IMR-90 (cell line): ENCODE results near the gene TSPAN33. TPM values are rescaled to one million over a fixed set of nuclear protein-coding genes. Genes with fewer than 3 reads are reported as not detected.

ENCODE experiments used
- ATAC-seq: fragments of 200-7000 bp; cut with Tn5 transposase; 2 replicates; pipeline ENCODE4 v1.9.1; 2020; ENCODE audit warnings: low read depth, mild to moderate bottlenecking, moderate library complexity
- BruUV-seq: library from RNA; stranded (reverse); fragments of 400-500 nt; replicated peaks from 2 replicates; lab custom pipeline; 2021; lab: Mats Ljungman, UMichigan
- CTCF ChIA-PET: fragments of 300-600 bp; formaldehyde crosslinking; extraction: SDS; loops from one replicate; lab custom pipeline; 2021; ENCODE audit warnings: antibody characterized with exemption; lab: Yijun Ruan, JAX
- POLR2A ChIA-PET: fragments of 300-600 bp; sonication (Branson Sonifier 250); formaldehyde crosslinking; loops from one replicate; lab custom pipeline; 2022; ENCODE audit warnings: antibody characterized with exemption; ENCODE audit not compliant: unreplicated experiment; lab: Charles Lee
- DNase-seq: peaks from one replicate; pipeline ENCODE4 v3.0.0; 2013
- H2AFZ ChIP-seq: replicated peaks from 2 replicates; pipeline ENCODE3; 2013; ENCODE audit warnings: low read length, mild to moderate bottlenecking; ENCODE audit not compliant: poor library complexity
- H2AK5ac ChIP-seq: 2 replicates; pipeline ENCODE4 v1.6.1; 2013; ENCODE audit warnings: low read depth, low read length, inconsistent platforms
- H2AK9ac ChIP-seq: replicated peaks from 2 replicates; pipeline ENCODE3; 2013; ENCODE audit warnings: mild to moderate bottlenecking, low read depth, low read length, moderate library complexity; ENCODE audit not compliant: poor library complexity
- H2BK120ac ChIP-seq: 2 replicates; pipeline ENCODE4 v1.6.1; 2013; ENCODE audit warnings: low read depth, low read length, inconsistent platforms
- H2BK15ac ChIP-seq: 3 replicates; pipeline ENCODE4 v1.6.1; 2013; ENCODE audit warnings: low read depth, low read length, inconsistent platforms
- H2BK20ac ChIP-seq: 2 replicates; pipeline ENCODE4 v1.6.1; 2013; ENCODE audit warnings: low read depth, mild to moderate bottlenecking, inconsistent platforms, low read length, moderate library complexity
- H2BK5ac ChIP-seq: 2 replicates; pipeline ENCODE4 v1.6.1; 2013; ENCODE audit warnings: mild to moderate bottlenecking, low read depth, low read length, inconsistent platforms; ENCODE audit not compliant: poor library complexity, severe bottlenecking
- H3K14ac ChIP-seq: replicated peaks from 2 replicates; pipeline ENCODE4 v1.6.1; 2013; ENCODE audit warnings: low read depth, low read length, inconsistent platforms
- H3K18ac ChIP-seq: 2 replicates; pipeline ENCODE4 v1.6.1; 2013; ENCODE audit warnings: low read depth, low read length, control low read depth
- H3K23ac ChIP-seq: 2 replicates; pipeline ENCODE4 v1.6.1; 2013; ENCODE audit warnings: low read depth, low read length, inconsistent platforms
- H3K27ac ChIP-seq: 2 replicates; pipeline ENCODE4 v1.5.1; 2013; ENCODE audit warnings: mild to moderate bottlenecking, control low read depth, low read length; ENCODE audit not compliant: insufficient read depth
- H3K27me3 ChIP-seq: 2 replicates; pipeline ENCODE4 v1.6.1; 2013; ENCODE audit warnings: low read length; ENCODE audit not compliant: control insufficient read depth, insufficient read depth
- H3K36me3 ChIP-seq: 2 replicates; pipeline ENCODE4 v1.6.1; 2013; ENCODE audit warnings: low read length, mixed read lengths; ENCODE audit not compliant: control insufficient read depth, insufficient read depth
- H3K4ac ChIP-seq: 2 replicates; pipeline ENCODE4 v1.6.1; 2013; ENCODE audit warnings: low read depth, low read length, inconsistent platforms
- H3K4me1 ChIP-seq: 2 replicates; pipeline ENCODE4 v1.6.1; 2013; ENCODE audit warnings: low read length, mixed read lengths; ENCODE audit not compliant: control insufficient read depth, insufficient read depth
- H3K4me2 ChIP-seq: 2 replicates; pipeline ENCODE4 v1.6.1; 2013; ENCODE audit warnings: low read depth, mild to moderate bottlenecking, control low read depth, low read length, moderate library complexity
- H3K4me3 ChIP-seq: 2 replicates; pipeline ENCODE4 v1.5.1; 2013; ENCODE audit warnings: low read depth, mild to moderate bottlenecking, control low read depth, low read length, moderate library complexity; ENCODE audit not compliant: insufficient read depth
- H3K56ac ChIP-seq: 2 replicates; pipeline ENCODE4 v1.6.1; 2013; ENCODE audit warnings: low read length, inconsistent platforms; ENCODE audit not compliant: insufficient read depth; ENCODE audit errors: extremely low read depth
- H3K79me1 ChIP-seq, 2 experiments: 2 replicates each; pipeline ENCODE4 v1.6.1; 2013; ENCODE audit warnings: low read length in 2 of 2, inconsistent platforms in 1 of 2, low read depth in 1 of 2
- H3K9ac ChIP-seq: 2 replicates; pipeline ENCODE4 v1.6.1; 2013; ENCODE audit warnings: low read depth, low read length, control low read depth
- H3K9me1 ChIP-seq: 2 replicates; pipeline ENCODE4 v1.6.1; 2013; ENCODE audit warnings: low read length, inconsistent platforms; ENCODE audit not compliant: insufficient read depth
- H3K9me3 ChIP-seq: 2 replicates; pipeline ENCODE4 v1.6.1; 2013; ENCODE audit warnings: low read length; ENCODE audit not compliant: control insufficient read depth, insufficient read depth
- H4K20me1 ChIP-seq: 2 replicates; pipeline ENCODE4 v1.6.1; 2013; ENCODE audit warnings: low read length, inconsistent platforms; ENCODE audit not compliant: insufficient read depth
- H4K5ac ChIP-seq: 2 replicates; pipeline ENCODE4 v1.6.1; 2013; ENCODE audit warnings: mild to moderate bottlenecking, low read depth, low read length, control low read depth
- H4K8ac ChIP-seq, 2 experiments: 2 replicates each; pipeline ENCODE4 v1.6.1; 2013; ENCODE audit warnings: low read depth in 2 of 2, low read length in 2 of 2, control low read depth in 1 of 2, inconsistent platforms in 1 of 2
- H4K91ac ChIP-seq: 2 replicates; pipeline ENCODE4 v1.6.1; 2013; ENCODE audit warnings: low read depth, low read length, inconsistent platforms; ENCODE audit not compliant: insufficient read depth
- BHLHE40 ChIP-seq: fragments of 150-350 bp; IDR thresholded peaks from 2 replicates; pipeline ENCODE4 v1.6.1; 2016; ENCODE audit warnings: mild to moderate bottlenecking, low read depth, low read length
- CEBPB ChIP-seq: IDR thresholded peaks from 2 replicates; pipeline ENCODE4 v1.6.1; 2012; ENCODE audit warnings: low read depth, low read length, improper control_type of control experiment
- CHD1 ChIP-seq: IDR thresholded peaks from 2 replicates; pipeline ENCODE4 v1.6.1; 2012; ENCODE audit warnings: low read depth, low read length, improper control_type of control experiment
- CTCF ChIP-seq: conservative IDR thresholded peaks from 2 replicates; pipeline ENCODE4 v1.5.1; 2012; ENCODE audit warnings: mild to moderate bottlenecking, low read depth, low read length, improper control_type of control experiment
- ELK1 ChIP-seq: fragments of 150-350 bp; IDR thresholded peaks from 2 replicates; pipeline ENCODE4 v1.6.1; 2016; ENCODE audit warnings: low read depth, mild to moderate bottlenecking, low read length, moderate library complexity, borderline replicate concordance
- FOS ChIP-seq: fragments of 150-350 bp; IDR thresholded peaks from 2 replicates; pipeline ENCODE4 v1.6.1; 2016; ENCODE audit warnings: low read depth, low read length
- MAFK ChIP-seq: IDR thresholded peaks from 2 replicates; pipeline ENCODE4 v1.6.1; 2012; ENCODE audit warnings: low read depth, low read length, improper control_type of control experiment
- MAZ ChIP-seq: IDR thresholded peaks from 2 replicates; pipeline ENCODE4 v1.6.1; 2012; ENCODE audit warnings: low read depth, mild to moderate bottlenecking, low read length, improper control_type of control experiment, moderate library complexity, borderline replicate concordance
- MXI1 ChIP-seq: IDR thresholded peaks from 2 replicates; pipeline ENCODE4 v1.6.1; 2012; ENCODE audit warnings: low read depth, mild to moderate bottlenecking, low read length, moderate library complexity, borderline replicate concordance
- NFE2L2 ChIP-seq: fragments of 150-350 bp; IDR thresholded peaks from 2 replicates; pipeline ENCODE4 v1.6.1; 2016; ENCODE audit warnings: low read depth, mild to moderate bottlenecking, low read length
- POLR2A ChIP-seq: IDR thresholded peaks from 2 replicates; pipeline ENCODE4 v1.6.1; 2012; ENCODE audit warnings: mild to moderate bottlenecking, low read depth, low read length
- RAD21 ChIP-seq: IDR thresholded peaks from 2 replicates; pipeline ENCODE4 v1.6.1; 2012; ENCODE audit warnings: low read length, improper control_type of control experiment
- RCOR1 ChIP-seq: IDR thresholded peaks from 2 replicates; pipeline ENCODE4 v1.6.1; 2012; ENCODE audit warnings: mild to moderate bottlenecking, low read length, improper control_type of control experiment; ENCODE audit not compliant: insufficient replicate concordance
- SMC3 ChIP-seq: fragments of 150-350 bp; IDR thresholded peaks from 2 replicates; pipeline ENCODE4 v1.6.1; 2016; ENCODE audit warnings: low read depth, mild to moderate bottlenecking, antibody characterized with exemption, low read length, moderate library complexity
- USF2 ChIP-seq: fragments of 150-350 bp; IDR thresholded peaks from 2 replicates; pipeline ENCODE4 v1.6.1; 2017; ENCODE audit warnings: mild to moderate bottlenecking, antibody characterized with exemption, low read length, low read depth
- WGBS, 2 experiments: methylation state at CpG; one replicate each; pipeline versions ENCODE4 v1.1.5 to v1.1.7; 2013; ENCODE audit warnings: missing lambda C conversion rate in 2 of 2; ENCODE audit not compliant: insufficient read length in 1 of 2; ENCODE audit errors: extremely low coverage in 2 of 2; 5-methylcytosine and 5-hydroxymethylcytosine counted together
- dilution Hi-C: fragments of 300-500 bp; cut with HindIII; formaldehyde crosslinking; loops from one replicate; pipeline ENCODE4 v1.14.3; 2018; ENCODE audit warnings: low sequenced_read_pairs; ENCODE audit not compliant: unreplicated experiment
- in situ Hi-C: fragments of 300-500 bp; cut with MboI; formaldehyde crosslinking; loops from 3 replicates; pipeline ENCODE4 v1.14.3; 2019; ENCODE audit warnings: low sequenced_read_pairs, inconsistent platforms, mixed read lengths
- intact Hi-C: fragments of 100-400 bp; cut with micrococcal nuclease; formaldehyde crosslinking; loops from 2 replicates; pipeline ENCODE4 v1.10.0; 2022
- polyA plus RNA-seq, 3 experiments: library from polyadenylated mRNA; depleted of rRNA; stranded (reverse); fragments of >200 nt; gene quantifications; 2 replicates each; pipeline ENCODE4 v1.2.3, GENCODE V29; 2012; ENCODE audit warnings: low replicate concordance in 1 of 3
- total RNA-seq: library from RNA; depleted of rRNA; stranded (reverse); fragments of >200 nt; gene quantifications from 2 replicates; pipeline ENCODE4 v1.2.3, GENCODE V29; 2012

Gene TSPAN33
- total and polyA plus RNA-seq, 2 of the 4 experiments (the other 2 are of a cell fraction), result 0.17 to 0.36 TPM

- BruUV-seq, result no TSS peak
- Histone ChIP-seq H3K4me1 (no peaks in the 10 kb centered on the region), H3K4ac (no peak overlapping the region), H2AK5ac (no peak overlapping the region), H2BK5ac (no peak overlapping the region), H3K4me2 (no peak overlapping the region), H4K91ac (no peak overlapping the region), H2AFZ (no peak overlapping the region), H3K23ac (no peak overlapping the region; the same call in 1 of the 2 replicates), H3K4me3 (no peak overlapping the region), H4K8ac (no peak overlapping the region), H3K14ac (no peak overlapping the region), H3K9me3 (peaks cover 3% of the 10 kb centered on the region; the same call in 1 of the 2 replicates), H3K56ac (no peak overlapping the region), H2AK9ac (no peak overlapping the region), H3K18ac (no peak overlapping the region), H2BK120ac (no peak overlapping the region), H3K79me1 (no peaks in the 10 kb centered on the region), H3K36me3 (no peaks in the 10 kb centered on the region), H3K27me3 (peaks cover 39% of the 10 kb centered on the region), H3K9me1 (no peaks in the 10 kb centered on the region), H3K27ac (no peak overlapping the region), H4K5ac (no peak overlapping the region), H2BK15ac (no peak overlapping the region), H4K20me1 (no peaks in the 10 kb centered on the region), H2BK20ac (no peak overlapping the region), H3K9ac (no peak overlapping the region)
- DNase-seq (no peak), ATAC-seq (peak; percentile 24; the same call in 1 of the 2 replicates)
- in situ Hi-C loops (no loop called here), dilution Hi-C loops (no loop called here), intact Hi-C loops (no loop called here)
- ChIA-PET POLR2A (no interaction called here), CTCF (no interaction called here)
- 20% methylated on average over 1 of the region's 11 CpGs; no CpG with 5 or more reads in 1 of the 2 experiments for WGBS, 2 experiments
- no peak for TF ChIP-seq CHD1
- no peak for TF ChIP-seq RCOR1
- no peak for TF ChIP-seq BHLHE40
- no peak for TF ChIP-seq MXI1
- TF ChIP-seq FOS, result no peak
- TF ChIP-seq MAZ, result no peak
- no peak for TF ChIP-seq CEBPB
- no peak for TF ChIP-seq ELK1
- TF ChIP-seq NFE2L2, result no peak
- TF ChIP-seq POLR2A, result no peak
- TF ChIP-seq SMC3, result no peak
- no peak for TF ChIP-seq MAFK
- TF ChIP-seq CTCF, result no peak
- no peak for TF ChIP-seq RAD21
- TF ChIP-seq USF2, result no peak
These were observed 32.6 kb downstream of the TSPAN33 start for GRCh38 chr7:129176916-129177710.
